DMS153 treated with DMSO at 0.1 percent for 48 hours (cell line): ENCODE results near the gene MAP3K21.

Experiments used
- DNase-seq: peaks from one replicate; lab custom pipeline; 2025; ENCODE audit not compliant: unreplicated experiment; lab: John Stamatoyannopoulos, UW

MAP3K21 gene

DNA sequence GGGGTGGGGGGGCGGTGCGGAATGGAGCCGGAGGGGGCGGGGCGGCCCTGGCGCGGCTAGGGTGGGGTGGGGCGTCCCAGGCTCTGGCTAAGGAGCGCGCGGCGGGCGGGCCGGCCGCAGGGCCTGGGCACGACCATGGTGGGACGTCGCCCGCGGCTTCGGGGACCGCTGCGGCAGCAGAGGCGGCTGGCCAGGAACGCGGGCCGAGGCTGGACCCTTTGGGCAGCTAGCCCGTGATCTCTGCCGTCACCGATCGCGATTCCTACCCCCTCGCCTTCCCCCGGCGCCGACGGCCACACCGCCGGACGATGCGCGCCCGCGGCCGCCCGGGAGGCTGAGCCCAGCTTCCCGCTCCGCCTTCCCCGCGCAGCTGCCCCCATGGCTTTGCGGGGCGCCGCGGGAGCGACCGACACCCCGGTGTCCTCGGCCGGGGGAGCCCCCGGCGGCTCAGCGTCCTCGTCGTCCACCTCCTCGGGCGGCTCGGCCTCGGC lies at the start of gene MAP3K21:
TSS of gene MAP3K21 (plus strand) at position 74 of the 491 bp plus-strand sequence. CDS start at position 379, 305 bp downstream.
- no peak for DNase-seq

DNA sequence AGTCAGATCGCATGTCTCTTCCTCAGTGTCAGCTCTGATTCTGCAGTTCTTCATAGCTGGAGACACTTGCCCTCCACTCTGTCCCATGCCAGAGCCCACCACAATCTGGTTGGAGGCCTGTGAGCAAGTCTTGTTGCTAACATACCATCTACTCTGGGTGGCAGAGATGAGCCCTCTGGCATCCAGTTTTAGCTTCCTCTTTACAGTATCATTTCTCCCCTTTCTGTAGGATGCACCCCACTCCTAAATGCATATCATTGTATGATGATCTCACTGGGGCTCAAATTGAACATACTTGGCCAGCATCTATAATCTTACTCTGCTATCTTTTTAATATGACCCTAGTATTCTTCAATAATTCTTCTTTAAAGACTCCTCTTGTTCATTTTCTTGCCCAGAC lies 48.9 kb upstream of the MAP3K21 start:
- no peak for DNase-seq

DNA sequence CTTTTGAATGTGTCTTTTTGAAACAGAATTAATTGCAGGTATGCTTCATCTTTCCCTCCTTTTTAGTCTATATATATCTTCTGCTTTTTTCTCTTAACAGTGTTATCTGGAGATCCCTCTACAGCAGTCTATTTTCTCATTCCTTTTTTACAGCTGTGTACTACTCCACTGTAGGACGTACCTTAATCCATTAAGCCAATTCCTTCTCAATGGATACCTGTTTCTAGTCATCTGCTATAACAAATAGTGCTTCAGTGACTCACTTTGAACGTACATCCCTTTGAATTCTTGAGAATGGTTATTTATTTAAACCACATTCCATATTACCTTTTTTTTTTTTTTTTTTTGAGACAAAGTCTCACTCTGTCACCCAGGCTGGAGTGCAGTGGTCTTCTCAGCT lies 47.6 kb upstream of the MAP3K21 start:
- DNase-seq: no peak

DNA sequence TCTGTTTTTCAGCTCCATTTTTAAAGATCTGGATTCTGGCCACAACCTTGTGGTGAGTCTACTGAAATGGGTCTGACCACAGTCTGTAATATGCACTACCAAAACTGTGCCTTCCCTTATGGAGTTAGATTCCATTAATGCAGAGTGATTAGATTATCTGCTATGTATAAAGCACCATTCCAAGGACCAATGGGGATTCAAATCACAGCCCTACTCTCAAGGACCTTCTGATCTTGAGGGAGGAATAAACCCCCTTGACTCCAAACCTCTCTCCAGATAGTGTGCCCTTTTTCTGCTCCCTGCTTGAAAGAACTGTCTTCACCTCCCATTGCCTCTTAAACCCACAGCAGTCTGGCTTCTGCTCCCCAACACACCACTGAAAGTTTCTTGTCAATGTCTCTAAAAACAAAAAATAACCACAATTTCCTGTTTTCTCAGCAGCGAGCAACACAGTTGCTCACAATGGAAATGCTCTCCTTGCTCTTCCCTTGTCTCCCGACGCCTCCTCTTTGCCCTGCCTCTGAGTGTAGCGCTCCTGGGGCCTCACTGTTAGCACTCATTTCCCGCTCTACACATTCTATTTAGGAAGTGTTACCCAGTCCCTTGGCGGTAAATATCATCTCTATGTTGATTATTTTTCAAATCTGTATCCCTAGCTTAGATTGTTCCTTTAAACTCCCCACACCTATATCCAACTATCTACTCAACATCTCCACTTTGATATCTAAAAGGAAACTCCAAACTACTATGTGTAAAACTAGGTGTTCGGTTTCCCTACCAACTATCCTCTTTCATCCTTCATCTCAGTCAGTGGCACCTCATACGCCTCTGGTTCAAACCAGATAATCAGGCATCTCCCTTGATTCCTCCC lies 45.6 kb upstream of the MAP3K21 start:
- DNase-seq: no peak

DNA sequence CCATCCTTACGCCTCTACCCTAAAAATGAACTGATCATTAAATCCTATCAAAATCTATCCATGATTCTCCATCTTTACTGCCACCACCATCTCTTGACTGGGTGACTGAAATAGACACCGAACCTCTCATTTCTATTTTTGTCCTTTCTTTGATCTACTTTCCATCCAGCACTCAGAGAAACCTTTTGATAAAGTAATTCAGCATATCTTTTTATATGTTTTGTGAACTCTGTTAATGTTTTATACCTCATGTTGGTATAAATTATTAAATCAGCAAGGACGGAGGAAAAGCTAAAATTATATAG lies 45.0 kb upstream of the MAP3K21 start:
- DNase-seq: no peak

DNA sequence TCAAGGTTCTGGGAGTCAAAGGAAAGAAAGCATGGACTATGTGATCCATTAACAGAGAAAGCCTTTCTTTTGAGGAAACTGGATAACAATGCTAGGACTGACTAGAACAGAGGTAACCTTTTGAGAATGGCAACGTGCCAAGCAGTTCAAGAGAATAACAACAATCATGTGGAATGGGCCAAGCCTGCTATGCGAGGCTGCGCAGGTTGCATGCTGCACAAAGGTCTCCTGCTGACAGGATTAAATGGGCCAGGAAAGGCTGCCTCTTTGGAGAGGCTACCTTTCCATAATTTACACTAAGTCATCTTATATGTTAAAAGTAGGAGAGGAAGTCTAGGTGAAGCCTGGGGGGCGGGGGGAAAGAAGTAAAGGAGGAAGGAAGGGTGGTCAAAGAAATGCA lies 37.8 kb upstream of the MAP3K21 start:
- no peak for DNase-seq

DNA sequence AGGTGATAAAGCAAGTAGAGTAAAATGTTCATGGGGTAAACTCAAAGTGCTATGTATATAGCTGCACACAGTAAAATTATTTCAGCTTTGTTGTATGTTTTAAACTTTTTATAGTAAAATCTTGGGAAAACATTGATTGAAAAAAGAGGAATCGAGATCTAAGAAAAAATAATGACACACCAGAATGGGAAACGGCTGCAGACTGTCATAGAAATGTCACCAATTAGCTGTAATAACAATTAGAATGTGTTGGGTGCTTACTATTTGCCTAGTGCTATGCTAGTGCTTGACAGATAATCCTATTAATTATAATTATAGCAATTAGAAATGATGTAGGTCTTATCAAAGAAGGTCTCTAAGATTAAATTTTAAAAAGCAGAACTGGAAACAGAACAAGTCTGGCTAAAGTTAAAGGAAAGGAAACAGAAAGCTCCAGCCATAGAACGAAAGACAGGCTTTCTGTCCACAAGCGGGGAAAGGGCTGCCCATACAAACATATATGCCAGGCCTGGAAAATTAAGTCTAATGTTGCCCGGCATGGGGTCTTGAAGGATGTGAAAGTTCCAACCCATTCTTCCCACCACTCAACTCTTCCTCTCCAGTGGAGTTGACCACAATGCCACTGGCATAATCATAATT lies 37.0 kb upstream of the MAP3K21 start:
- DNase-seq: no peak

DNA sequence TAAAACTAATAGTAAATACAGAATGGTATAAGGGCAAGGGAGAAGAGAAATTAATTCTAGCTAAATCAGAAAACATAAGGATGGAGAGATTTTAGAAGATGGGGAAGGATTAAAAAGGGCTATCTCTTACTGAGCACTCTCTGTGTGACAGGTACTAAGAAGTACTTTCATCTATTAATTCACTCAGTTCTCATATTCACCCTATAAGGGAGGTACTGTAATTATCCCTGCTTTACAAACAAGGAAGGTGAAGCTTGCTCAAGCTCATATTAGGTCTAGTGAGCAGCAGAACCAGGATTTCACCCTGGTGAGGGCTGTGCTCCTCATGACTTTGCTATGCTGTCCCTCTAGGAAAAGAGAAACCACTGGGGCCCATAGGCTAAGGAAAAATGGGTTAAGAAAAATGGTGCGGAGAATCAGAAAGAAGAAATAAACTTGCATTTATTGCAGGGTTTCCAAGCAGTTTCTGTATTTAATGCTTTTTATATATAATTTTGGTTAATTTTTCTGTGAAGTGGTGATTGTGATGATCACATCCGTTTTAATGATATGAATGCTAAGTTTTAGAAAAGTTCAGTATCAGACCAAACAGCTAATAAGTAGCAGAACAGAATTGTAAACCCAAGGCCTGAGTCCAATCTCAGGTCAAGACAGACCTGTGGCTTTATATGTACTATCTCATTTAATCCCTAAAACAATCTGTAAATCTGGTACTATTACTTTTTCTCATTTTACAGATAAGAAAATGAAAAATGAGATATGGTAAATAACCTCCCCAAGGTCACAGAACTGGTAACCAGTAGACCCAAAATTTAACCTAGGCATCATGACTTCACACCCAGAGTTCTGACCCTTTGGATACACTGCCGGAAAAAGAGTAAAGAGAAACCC lies 33.7 kb upstream of the MAP3K21 start:
- DNase-seq: no peak

DNA sequence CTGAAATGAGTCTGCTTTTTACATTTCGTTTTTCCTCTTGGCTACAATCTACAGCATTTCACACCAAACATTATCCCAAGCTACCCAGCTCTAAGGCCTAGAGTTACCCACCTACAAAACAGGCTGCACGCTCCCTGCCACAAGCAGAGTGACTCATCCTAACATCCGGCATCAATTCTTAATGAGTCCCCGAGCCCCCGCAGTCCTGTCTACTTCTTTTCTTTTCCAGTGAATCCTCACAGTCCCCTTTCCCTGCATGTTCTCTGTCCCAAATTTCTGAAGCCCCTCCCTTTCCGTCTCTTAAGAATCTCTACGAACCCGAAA lies 32.6 kb upstream of the MAP3K21 start:
- DNase-seq: no peak

DNA sequence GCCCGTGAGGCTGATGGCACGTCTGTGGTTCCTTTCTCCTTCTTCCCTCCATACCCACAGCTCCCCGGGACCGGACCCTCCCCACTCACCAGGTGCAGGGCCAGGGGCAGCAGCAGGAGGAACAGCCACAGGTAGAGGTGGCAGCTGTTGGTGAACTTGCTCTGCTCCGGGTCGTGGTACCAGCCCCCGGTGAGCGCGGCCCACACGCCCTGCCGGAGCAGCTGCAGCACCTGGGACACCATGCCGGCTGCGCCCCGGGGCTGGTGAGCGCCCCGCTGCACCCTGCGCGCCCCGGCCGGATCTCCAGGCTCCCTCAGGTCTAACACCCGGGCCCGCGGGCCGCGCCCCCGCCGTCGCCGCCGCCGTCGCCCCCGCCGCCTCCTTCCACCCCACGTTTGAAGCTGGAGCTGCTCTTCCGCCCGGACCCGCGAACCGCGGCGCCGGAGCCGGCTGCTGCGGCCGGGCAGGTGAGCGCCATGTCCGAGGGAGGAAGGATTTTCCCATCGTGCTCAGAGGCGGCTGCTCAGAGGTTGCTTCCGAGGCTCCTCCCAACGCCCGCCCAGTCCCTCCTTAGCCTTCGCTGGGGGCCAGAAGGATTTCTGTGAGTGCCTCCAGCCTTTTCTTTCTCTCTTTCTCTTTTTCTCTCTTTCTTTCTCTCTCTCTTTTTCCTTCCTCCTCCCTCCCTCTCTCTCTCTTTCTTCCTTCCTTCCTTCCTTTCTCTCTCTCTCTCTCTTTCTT lies 32.1 kb upstream of the MAP3K21 start, which contains the start of gene PCNX2:
TSS of gene PCNX2 (minus strand) at position 489 of the 738 bp plus-strand sequence. CDS start at position 242, 247 bp downstream.
- DNase-seq: peak; percentile 7

DNA sequence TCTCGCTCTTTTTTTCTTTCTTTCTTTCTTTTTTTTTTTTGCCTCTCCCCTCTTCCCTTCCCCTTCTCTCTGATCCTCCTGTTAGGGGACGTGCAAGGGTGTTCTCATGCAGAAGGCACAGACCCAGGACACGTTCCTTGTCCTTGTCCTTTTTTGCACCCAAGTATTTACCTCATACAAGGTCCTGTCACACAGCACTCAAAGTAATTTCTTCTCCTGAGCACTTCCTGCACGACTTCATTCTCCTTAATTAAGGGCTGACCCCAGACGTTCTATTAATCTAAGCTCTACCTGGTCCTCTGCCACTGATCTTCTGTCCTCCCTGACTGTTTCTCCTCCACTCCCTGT lies 31.6 kb upstream of the MAP3K21 start:
- no peak for DNase-seq

DNA sequence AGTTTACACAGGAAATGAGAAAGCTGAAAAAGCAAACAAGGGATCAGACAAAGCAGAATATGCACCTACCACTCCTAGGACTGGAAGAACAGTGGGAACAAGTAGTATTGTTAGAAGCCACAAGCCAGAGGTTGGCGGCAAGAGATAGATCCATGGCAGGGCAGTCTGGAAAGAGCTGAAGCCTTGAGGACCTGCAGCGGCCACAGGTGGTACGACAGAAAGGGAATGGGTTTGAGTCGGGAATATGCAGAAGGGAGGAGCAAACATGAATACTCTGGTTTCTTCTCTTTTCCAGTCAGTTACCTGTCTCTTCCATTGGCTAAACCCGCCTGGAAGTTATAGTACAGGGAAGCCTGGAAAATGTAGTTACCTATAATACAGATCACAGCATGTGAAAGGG lies 28.1 kb upstream of the MAP3K21 start:
- no peak for DNase-seq

DNA sequence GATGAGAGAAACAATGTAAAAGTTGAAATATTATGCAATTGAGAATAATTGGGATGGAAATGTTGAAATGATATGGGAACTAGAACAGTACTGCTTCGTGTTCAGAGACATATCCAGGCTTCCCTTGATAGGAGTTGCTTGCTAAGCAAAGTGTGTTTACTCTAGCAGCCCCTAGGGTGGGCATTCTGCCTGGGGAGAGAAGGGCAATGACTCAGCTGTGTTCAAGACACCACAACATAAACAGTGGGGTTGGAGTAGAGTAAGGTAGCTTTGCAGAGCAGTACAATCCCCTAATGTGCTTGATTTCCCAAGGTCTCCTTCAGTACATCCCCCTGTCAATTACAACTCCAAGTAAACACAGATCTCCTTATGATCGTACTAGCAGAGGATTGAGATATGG lies 27.2 kb upstream of the MAP3K21 start:
- no peak for DNase-seq

DNA sequence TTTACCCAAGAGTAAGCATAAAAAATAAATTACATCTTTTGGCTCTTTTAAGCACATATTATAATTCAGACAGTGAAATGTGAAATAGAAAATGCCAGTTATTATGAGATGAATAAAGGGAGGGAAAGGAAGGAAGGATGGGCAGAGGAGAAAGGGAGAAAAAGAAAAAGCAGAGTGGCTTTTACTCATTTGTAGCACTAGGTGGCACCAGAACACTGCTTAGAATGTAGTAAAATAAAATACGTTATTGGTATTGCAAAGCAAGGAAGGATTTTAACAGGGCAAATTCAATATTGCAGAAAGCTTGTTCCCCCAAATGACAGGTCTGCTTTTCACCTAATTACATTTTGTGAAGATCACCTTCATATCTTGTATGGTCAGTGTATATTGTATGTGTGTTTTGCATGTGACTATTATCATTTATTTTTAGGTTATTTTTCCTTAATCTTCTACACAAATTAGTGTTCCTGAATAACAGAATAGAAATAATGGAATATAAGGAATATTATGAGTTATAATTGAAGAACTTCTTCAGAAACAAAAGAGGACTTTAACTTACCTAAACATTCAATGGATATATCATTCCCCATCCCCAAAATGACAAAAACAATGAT lies 22.9 kb upstream of the MAP3K21 start:
- no peak for DNase-seq

DNA sequence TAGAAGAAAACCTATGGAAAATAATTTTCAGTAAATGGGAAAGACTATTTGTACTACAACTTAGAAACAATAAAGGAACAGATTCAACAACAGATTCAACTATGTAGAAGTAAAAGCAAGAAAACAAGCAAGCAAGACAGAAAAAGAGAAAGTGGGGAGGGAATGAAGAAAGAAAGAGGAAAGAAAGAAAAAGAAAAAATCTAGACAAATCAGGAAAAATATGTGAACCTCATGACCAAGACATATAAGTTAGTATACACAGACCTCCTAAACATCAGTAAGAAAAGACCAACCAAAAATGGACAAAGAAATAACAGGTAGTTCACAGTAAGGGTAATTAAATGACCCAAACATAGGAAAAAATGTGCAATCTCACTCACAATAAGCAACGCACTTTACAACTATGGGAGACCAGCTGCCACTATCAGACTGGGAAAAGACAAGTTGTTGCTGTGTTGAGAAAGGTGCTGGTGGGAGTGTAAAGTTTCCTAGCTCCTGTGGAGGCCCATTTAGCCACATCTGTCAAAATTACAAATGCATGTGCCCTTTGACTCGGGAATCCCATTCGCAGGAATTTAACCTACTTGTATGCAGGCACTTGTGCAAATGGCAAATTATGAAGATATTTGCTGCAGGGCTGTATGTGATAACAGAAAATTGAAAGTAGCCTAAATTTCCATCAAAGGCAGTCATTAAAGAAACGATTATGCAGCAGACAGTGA lies 13.9 kb upstream of the MAP3K21 start:
- DNase-seq: no peak

DNA sequence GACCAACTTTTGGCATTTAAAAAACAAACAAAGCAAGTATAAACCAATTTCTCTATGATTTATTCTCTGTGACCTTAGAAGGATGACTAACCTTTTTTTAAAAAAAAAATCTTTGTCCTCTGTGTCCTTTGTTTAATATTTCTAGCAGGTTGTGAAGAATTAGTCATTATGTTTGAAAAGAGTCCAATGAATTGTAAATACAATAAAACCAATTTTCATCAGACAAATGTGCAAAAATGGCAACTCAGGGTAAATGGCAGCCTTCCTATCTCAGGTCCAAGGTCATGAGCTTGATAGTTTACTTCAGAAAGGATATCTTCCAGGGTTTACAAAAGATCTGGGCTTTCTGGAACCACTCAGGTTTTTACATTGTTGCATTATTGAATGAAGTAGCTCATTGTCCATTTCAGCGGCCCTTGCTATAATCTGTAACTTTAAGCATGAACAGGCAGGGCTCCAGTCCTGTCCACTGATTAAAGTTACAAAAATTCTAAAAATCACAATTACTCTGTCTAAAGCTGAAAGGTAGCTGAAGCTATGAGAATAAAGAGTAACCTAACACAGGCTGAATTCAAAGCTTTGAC lies 11.7 kb upstream of the MAP3K21 start:
- DNase-seq: no peak

DNA sequence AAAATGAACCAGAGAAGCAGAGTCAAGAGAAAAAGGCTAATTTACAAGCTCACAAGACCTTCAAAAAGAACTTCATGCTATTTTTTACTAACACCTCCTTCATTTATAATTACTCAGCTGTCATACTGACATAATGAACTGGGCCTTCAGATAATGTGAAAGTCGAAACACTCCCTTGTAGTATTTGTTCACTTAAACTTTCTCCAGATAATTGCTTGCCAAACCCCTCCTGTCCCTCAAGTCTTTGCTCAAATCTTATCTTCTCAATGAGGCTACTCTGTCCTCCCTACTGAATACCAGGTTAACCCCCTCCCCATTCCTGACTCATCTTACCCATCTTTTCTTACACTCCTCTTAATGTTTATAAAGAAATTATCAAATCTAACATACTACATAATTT lies 11.1 kb upstream of the MAP3K21 start:
- no peak for DNase-seq

DNA sequence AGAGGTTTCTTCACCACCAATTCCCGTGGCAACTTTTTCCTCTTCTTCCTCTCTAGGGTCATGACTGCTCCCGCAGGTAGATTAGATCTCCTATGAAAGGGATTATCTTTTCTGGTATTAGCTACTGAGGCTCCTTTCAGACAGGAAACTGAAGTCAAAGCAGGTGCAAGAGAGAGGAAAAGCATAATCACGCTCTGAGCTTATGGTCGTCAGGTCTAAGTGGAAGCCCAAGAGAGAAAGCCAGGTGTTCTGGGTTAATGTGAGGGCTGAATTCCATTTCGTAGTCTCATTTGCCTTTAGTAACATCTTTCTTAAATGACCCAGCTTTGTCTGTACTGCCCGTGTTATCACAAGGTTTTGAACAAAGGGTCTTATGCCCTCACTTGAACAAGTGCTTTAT lies 8.3 kb upstream of the MAP3K21 start:
- no peak for DNase-seq

DNA sequence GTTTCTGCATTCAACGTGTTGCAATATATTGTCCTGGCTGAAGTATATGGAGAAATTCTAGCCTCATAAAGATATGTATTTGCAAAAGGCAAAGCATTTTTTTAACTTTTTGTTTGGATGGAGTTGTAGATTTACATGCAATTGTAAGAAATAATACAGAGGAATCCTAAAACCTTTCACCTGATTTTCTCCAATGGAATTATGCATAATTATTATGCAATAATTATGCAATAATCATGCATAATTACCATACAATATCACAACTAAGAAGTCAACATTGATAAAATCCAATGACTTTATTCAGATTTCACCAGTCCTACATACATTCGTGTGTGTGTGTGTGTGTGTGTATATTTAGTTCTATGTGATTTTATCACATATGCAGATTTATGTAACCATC lies 7.5 kb upstream of the MAP3K21 start:
- no peak for DNase-seq

DNA sequence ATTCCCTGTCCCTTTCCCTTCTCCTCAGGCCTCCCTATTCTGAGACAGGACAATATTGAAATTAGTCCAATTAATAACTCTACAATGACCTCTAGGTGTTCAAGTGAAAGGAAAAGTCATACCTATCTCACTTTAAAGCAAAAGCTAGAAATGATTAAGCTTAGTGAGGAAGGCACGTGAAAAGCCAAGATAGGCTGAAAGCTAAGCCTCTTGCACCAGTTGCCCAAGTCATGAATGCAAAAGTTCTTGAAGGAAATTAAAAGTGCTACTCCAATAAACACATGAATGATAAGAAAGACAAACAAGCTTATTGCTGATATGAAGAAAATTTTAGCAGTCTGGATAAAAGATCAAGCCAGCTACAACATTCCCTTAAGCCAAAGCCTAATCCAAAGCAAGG lies 3.8 kb upstream of the MAP3K21 start:
- no peak for DNase-seq
